ENCODE measurements around the gene OSM. TPM values are rescaled to one million over a fixed set of nuclear protein-coding genes. Genes with fewer than 3 reads are reported as not detected.

OSM gene
- total and polyA plus RNA-seq, 2 experiments from 2014 or later, result not detected

- no peak overlapping the region for H3K27ac ChIP-seq (ENCODE audit: low read depth)
Measured at GRCh38 chr22:30225220-30225927, 41.3 kb downstream of the OSM start.

More at GRCh38 chr22:30225220-30225927, 41.3 kb downstream of the OSM start:
- Histone ChIP-seq H3K27me3 (ENCODE audit: insufficient read depth) (no peaks in the 10 kb centered on the region), H3K4me3 (no peak overlapping the region), H3K4me1 (ENCODE audit: insufficient read depth) (peaks cover 10% of the 10 kb centered on the region; the same call in 1 of the 2 replicates), H3F3A (replicated peaks; ENCODE audit: low read depth) (no peaks in the 10 kb centered on the region), H3K36me3 (ENCODE audit: insufficient read depth) (no peaks in the 10 kb centered on the region), H3K9me2 (ENCODE audit: insufficient read depth) (no peaks in the 10 kb centered on the region), H3K79me2 (replicated peaks; ENCODE audit: insufficient read depth) (no peaks in the 10 kb centered on the region), H4K20me1 (replicated peaks; ENCODE audit: insufficient read depth) (no peaks in the 10 kb centered on the region), H3K4me2 (no peak overlapping the region), H2AFZ (no peak overlapping the region)
- Mint-ChIP-seq H3K36me3 (ENCODE audit: low read depth) (no peaks in the 10 kb centered on the region), H3K9me3 (no peaks in the 10 kb centered on the region), H3K4me3 (no peak overlapping the region), H3K4me1 (peaks cover 4% of the 10 kb centered on the region), H3K27me3 (ENCODE audit: insufficient read depth, low read depth, poor library complexity) (peaks cover 9% of the 10 kb centered on the region), H3K27ac (no peak overlapping the region)
- DNase-seq (ENCODE audit: low spot score) (no peak), ATAC-seq (no peak)
- TF ChIP-seq CREB1 (CRISPR knock-in tag; IDR thresholded peaks at IDR 0.05; ENCODE audit: low read depth) (no peak), POLR2AphosphoS5 (IDR thresholded peaks at IDR 0.05; ENCODE audit: low read depth) (no peak), JUNB (IDR thresholded peaks at IDR 0.05; ENCODE audit: unreplicated experiment) (no peak), ZNF114 (CRISPR knock-in tag; IDR thresholded peaks at IDR 0.05) (no peak), STAT1 (IDR thresholded peaks at IDR 0.05; ENCODE audit: unreplicated experiment) (no peak), ZNF331 (CRISPR knock-in tag; IDR thresholded peaks at IDR 0.05; ENCODE audit: low read depth) (no peak), NANOG (IDR thresholded peaks at IDR 0.05; ENCODE audit: borderline replicate concordance) (no peak), EZH2phosphoT487 (IDR thresholded peaks at IDR 0.05; ENCODE audit: unreplicated experiment) (no peak), EZH2 (IDR thresholded peaks at IDR 0.05; ENCODE audit: low read depth, unreplicated experiment) (no peak)
- TF ChIP-seq, protein P1, sequence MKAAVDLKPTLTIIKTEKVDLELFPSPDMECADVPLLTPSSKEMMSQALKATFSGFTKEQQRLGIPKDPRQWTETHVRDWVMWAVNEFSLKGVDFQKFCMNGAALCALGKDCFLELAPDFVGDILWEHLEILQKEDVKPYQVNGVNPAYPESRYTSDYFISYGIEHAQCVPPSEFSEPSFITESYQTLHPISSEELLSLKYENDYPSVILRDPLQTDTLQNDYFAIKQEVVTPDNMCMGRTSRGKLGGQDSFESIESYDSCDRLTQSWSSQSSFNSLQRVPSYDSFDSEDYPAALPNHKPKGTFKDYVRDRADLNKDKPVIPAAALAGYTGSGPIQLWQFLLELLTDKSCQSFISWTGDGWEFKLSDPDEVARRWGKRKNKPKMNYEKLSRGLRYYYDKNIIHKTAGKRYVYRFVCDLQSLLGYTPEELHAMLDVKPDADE (IDR thresholded peaks at IDR 0.05), result no peak
- TF ChIP-seq, protein P2, sequence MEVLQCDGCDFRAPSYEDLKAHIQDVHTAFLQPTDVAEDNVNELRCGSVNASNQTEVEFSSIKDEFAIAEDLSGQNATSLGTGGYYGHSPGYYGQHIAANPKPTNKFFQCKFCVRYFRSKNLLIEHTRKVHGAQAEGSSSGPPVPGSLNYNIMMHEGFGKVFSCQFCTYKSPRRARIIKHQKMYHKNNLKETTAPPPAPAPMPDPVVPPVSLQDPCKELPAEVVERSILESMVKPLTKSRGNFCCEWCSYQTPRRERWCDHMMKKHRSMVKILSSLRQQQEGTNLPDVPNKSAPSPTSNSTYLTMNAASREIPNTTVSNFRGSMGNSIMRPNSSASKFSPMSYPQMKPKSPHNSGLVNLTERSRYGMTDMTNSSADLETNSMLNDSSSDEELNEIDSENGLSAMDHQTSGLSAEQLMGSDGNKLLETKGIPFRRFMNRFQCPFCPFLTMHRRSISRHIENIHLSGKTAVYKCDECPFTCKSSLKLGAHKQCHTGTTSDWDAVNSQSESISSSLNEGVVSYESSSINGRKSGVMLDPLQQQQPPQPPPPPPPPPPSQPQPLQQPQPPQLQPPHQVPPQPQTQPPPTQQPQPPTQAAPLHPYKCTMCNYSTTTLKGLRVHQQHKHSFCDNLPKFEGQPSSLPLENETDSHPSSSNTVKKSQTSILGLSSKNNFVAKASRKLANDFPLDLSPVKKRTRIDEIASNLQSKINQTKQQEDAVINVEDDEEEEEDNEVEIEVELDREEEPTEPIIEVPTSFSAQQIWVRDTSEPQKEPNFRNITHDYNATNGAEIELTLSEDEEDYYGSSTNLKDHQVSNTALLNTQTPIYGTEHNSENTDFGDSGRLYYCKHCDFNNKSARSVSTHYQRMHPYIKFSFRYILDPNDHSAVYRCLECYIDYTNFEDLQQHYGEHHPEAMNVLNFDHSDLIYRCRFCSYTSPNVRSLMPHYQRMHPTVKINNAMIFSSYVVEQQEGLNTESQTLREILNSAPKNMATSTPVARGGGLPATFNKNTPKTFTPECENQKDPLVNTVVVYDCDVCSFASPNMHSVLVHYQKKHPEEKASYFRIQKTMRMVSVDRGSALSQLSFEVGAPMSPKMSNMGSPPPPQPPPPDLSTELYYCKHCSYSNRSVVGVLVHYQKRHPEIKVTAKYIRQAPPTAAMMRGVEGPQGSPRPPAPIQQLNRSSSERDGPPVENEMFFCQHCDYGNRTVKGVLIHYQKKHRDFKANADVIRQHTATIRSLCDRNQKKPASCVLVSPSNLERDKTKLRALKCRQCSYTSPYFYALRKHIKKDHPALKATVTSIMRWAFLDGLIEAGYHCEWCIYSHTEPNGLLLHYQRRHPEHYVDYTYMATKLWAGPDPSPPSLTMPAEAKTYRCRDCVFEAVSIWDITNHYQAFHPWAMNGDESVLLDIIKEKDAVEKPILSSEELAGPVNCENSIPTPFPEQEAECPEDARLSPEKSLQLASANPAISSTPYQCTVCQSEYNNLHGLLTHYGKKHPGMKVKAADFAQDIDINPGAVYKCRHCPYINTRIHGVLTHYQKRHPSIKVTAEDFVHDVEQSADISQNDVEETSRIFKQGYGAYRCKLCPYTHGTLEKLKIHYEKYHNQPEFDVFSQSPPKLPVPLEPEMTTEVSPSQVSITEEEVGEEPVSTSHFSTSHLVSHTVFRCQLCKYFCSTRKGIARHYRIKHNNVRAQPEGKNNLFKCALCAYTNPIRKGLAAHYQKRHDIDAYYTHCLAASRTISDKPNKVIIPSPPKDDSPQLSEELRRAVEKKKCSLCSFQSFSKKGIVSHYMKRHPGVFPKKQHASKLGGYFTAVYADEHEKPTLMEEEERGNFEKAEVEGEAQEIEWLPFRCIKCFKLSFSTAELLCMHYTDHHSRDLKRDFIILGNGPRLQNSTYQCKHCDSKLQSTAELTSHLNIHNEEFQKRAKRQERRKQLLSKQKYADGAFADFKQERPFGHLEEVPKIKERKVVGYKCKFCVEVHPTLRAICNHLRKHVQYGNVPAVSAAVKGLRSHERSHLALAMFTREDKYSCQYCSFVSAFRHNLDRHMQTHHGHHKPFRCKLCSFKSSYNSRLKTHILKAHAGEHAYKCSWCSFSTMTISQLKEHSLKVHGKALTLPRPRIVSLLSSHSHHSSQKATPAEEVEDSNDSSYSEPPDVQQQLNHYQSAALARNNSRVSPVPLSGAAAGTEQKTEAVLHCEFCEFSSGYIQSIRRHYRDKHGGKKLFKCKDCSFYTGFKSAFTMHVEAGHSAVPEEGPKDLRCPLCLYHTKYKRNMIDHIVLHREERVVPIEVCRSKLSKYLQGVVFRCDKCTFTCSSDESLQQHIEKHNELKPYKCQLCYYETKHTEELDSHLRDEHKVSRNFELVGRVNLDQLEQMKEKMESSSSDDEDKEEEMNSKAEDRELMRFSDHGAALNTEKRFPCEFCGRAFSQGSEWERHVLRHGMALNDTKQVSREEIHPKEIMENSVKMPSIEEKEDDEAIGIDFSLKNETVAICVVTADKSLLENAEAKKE (CRISPR knock-in tag; IDR thresholded peaks at IDR 0.05), result no peak
- TF ChIP-seq, protein P3, sequence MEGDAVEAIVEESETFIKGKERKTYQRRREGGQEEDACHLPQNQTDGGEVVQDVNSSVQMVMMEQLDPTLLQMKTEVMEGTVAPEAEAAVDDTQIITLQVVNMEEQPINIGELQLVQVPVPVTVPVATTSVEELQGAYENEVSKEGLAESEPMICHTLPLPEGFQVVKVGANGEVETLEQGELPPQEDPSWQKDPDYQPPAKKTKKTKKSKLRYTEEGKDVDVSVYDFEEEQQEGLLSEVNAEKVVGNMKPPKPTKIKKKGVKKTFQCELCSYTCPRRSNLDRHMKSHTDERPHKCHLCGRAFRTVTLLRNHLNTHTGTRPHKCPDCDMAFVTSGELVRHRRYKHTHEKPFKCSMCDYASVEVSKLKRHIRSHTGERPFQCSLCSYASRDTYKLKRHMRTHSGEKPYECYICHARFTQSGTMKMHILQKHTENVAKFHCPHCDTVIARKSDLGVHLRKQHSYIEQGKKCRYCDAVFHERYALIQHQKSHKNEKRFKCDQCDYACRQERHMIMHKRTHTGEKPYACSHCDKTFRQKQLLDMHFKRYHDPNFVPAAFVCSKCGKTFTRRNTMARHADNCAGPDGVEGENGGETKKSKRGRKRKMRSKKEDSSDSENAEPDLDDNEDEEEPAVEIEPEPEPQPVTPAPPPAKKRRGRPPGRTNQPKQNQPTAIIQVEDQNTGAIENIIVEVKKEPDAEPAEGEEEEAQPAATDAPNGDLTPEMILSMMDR (conservative IDR thresholded peaks at IDR 0.05; ENCODE audit: low read depth in 2 of 2), result no peak

Measured in GM23338 (cell line).